Activated CD8-positive, alpha-beta memory T cell treated with anti-CD3 and anti-CD28 coated beads for 36 hours (primary cell): ENCODE data around the gene INPP5K. TPM values are rescaled to one million over a fixed set of nuclear protein-coding genes. Genes with fewer than 3 reads are reported as not detected.
"Not testable (repeated sequence)": the region's sequence is repeated elsewhere in the genome, so short reads cannot be mapped to it uniquely, and the experiment has no call there.

Source experiments
- CTCF ChIA-PET: fragments of 350-600 bp; sonication (Branson Sonifier 250); formaldehyde crosslinking; loops from one replicate; lab custom pipeline; 2021; ENCODE audit warnings: antibody characterized with exemption; lab: Charles Lee
- POLR2A ChIA-PET: fragments of 350-600 bp; sonication (Branson Sonifier 250); formaldehyde crosslinking; loops from one replicate; lab custom pipeline; 2021; ENCODE audit warnings: antibody characterized with exemption; lab: Charles Lee
- total RNA-seq, 2 experiments: library from RNA; stranded (reverse); gene quantifications; one replicate each; pipeline ENCODE4 v1.2.3, GENCODE V29; 2021

Gene INPP5K
- total RNA-seq, 2 experiments from 2014 or later: 22.6 to 23.7 TPM

- CTCF ChIA-PET: interaction anchor here (0.8 to 1.5 kb wide), 3 partner anchors 60 to 94 kb away, joined by 3 read pairs; partner anchors contain the start of gene INPP5K
These were observed 60.4 kb downstream of the INPP5K start, which contains the start of gene CRK for GRCh38 chr17:1455797-1456599. TSS of gene CRK (minus strand) at chr17:1456232. CDS start at chr17:1456117, 115 bp downstream.

GRCh38 chr17:1455291-1455796 is 61.1 kb downstream of the INPP5K start:
- POLR2A ChIA-PET: interaction anchor here (0.5 to 0.9 kb wide), 2 partner anchors 28 to 90 kb away, joined by 4 to 8 read pairs; no protein-coding TSS in a partner anchor

More at GRCh38 chr17:1455797-1456599, 60.4 kb downstream of the INPP5K start, which contains the start of gene CRK:
- POLR2A ChIA-PET: interaction anchor here (0.5 to 0.9 kb wide), 2 partner anchors 27 to 90 kb away, joined by 4 to 8 read pairs; no protein-coding TSS in a partner anchor

GRCh38 chr17:1454541-1454940 is 61.9 kb downstream of the INPP5K start:
- ChIA-PET POLR2A (interaction anchor here (0.6 kb wide), 1 partner anchor 113 kb away, joined by 5 read pairs; no protein-coding TSS in a partner anchor), CTCF (interaction anchor here (0.9 to 1.5 kb wide), 2 partner anchors 61 to 88 kb away, joined by 3 read pairs; no protein-coding TSS in a partner anchor)

More at GRCh38 chr17:1455291-1455796, 61.1 kb downstream of the INPP5K start:
- CTCF ChIA-PET: interaction anchor here (1.1 kb wide), 1 partner anchor 93 kb away, joined by 3 read pairs; no protein-coding TSS in a partner anchor

- POLR2A ChIA-PET: not testable (repeated sequence)
- CTCF ChIA-PET: interaction anchor here (0.9 to 1.5 kb wide), 2 partner anchors 87 to 89 kb away, joined by 3 read pairs; no protein-coding TSS in a partner anchor
These were observed 62.7 kb downstream of the INPP5K start for GRCh38 chr17:1453694-1454093.

GRCh38 chr17:1452836-1453235 is 63.6 kb downstream of the INPP5K start:
- CTCF ChIA-PET: interaction anchor here (0.7 to 1.5 kb wide), 2 partner anchors 10 to 86 kb away, joined by 3 read pairs; no protein-coding TSS in a partner anchor
- POLR2A ChIA-PET: no interaction called here

DNA sequence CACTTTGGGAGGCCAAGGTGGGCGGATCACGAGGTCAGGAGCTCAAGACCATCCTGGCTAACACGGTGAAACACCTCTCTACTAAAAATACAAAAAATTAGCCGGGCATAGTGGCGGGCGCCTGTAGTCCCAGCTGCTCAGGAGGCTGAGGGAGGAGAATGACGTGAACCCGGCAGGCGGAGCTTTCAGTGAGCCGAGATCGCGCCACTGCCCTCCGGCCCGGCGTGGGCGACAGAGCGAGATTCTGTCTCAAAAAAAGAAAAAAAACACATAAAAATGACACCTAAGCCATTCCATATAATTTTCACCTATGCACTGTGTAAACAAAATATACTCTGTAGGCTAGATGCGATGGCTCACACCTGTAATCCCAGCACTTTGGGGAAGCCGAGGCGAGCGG is 66.2 kb downstream of the INPP5K start:
- POLR2A ChIA-PET: not testable (repeated sequence)
- CTCF ChIA-PET: interaction anchor here (0.6 kb wide), 2 partner anchors 86 to 262 kb away, joined by 4 to 5 read pairs; no protein-coding TSS in a partner anchor

GRCh38 chr17:1449412-1449967 is 66.9 kb downstream of the INPP5K start:
- ChIA-PET CTCF (interaction anchor here (0.5 to 1.0 kb wide), 3 partner anchors 12 to 261 kb away, joined by 3 to 4 read pairs (median 3); no protein-coding TSS in a partner anchor), POLR2A (no interaction called here)

DNA sequence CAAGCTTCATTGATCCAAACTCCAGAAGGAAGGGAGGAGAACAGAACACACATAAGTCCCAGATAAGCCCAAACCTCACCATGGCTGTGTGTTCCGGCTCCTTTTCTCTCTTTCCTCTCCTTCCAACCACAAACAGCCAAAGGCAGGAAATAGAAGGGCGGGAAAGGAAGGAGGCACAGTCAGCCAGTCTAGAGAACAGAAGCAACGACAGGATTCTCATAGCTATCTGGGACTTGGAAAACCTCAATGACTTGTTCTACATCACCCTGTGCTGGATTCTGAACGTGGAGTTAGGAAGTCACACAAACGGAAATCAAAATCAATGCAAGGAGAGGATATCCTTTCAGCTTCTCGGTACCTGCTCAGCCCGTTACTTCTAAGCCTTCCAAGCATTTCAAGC is 69.4 kb downstream of the INPP5K start:
- CTCF ChIA-PET: no interaction called here
- POLR2A ChIA-PET: interaction anchor here (0.6 kb wide), 1 partner anchor 192 kb away, joined by 3 read pairs; no protein-coding TSS in a partner anchor

GRCh38 chr17:1446201-1446600 is 70.2 kb downstream of the INPP5K start:
- CTCF ChIA-PET: interaction anchor here (0.6 to 1.2 kb wide), 2 partner anchors 12 to 260 kb away, joined by 3 read pairs; no protein-coding TSS in a partner anchor
- POLR2A ChIA-PET: interaction anchor here (0.6 kb wide), 1 partner anchor 193 kb away, joined by 3 read pairs; no protein-coding TSS in a partner anchor

DNA sequence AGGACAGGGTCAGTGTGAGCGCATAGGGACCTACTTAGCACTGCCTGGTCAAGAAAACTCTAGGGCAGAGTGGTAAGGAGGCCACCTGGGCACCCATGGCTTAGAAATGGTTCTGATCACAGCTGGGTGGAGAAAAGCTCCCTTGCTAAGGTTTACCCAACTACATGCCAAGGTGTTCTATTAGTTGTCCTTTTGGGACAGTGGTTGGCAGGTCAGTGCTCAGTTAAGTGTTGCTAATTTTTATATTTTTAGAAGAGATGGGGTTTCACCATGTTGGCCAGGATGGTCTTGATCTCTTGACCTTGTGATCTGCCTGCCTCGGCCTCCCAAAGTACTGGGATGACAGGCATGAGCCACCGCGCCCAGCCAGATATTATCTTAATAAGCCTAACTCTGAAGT is 70.7 kb downstream of the INPP5K start:
- CTCF ChIA-PET: interaction anchor here (0.8 to 1.2 kb wide), 2 partner anchors 12 to 176 kb away, joined by 3 read pairs; no protein-coding TSS in a partner anchor
- POLR2A ChIA-PET: not testable (repeated sequence)

Other genes with a start within 250 kb of the INPP5K start
- gene BHLHA9, start 246.2 kb downstream of the INPP5K start, total RNA-seq: not detected
- gene TRARG1, start 236.9 kb downstream of the INPP5K start, total RNA-seq: not detected
- 100 to 1,000 TPM; 564 to 609 TPM for gene YWHAE, start 116.4 kb downstream of the INPP5K start, total RNA-seq
- 10 to 100 TPM; 20.6 to 21.3 TPM for gene CRK, start 60.4 kb downstream of the INPP5K start, total RNA-seq
- 10 to 100 TPM; 30.4 to 31.4 TPM for gene MYO1C, start 23.9 kb downstream of the INPP5K start, total RNA-seq
- 10 to 100 TPM; 73.7 to 80.7 TPM for gene PITPNA, start 46.2 kb upstream of the INPP5K start, total RNA-seq
- gene SLC43A2, start 112.2 kb upstream of the INPP5K start, total RNA-seq: 1 to 10 TPM; 5.2 to 6.1 TPM
- 1 to 10 TPM; 1.4 to 1.6 TPM for gene SCARF1, start 129.1 kb upstream of the INPP5K start, total RNA-seq
- 1 to 10 TPM; 3.7 to 4.9 TPM for gene RILP, start 133.3 kb upstream of the INPP5K start, total RNA-seq
- gene PRPF8, start 168.3 kb upstream of the INPP5K start, total RNA-seq: 100 to 1,000 TPM; 420 to 428 TPM
- gene TLCD2, start 193.8 kb upstream of the INPP5K start, total RNA-seq: under 1 TPM; 0.08 to 0.21 TPM
- 10 to 100 TPM; 21.2 to 22.3 TPM for gene WDR81, start 208.1 kb upstream of the INPP5K start, total RNA-seq
- gene SERPINF2, start 226.3 kb upstream of the INPP5K start, total RNA-seq: under 1 TPM; 0.19 to 0.21 TPM
- gene SERPINF1, start 245.4 kb upstream of the INPP5K start, total RNA-seq: 1 to 10 TPM; 1.6 to 2.6 TPM